Measurements from ENCODE around the gene RXRG.
"Not testable (repeated sequence)": the region's sequence is repeated elsewhere in the genome, so short reads cannot be mapped to it uniquely, and the experiment has no call there.

The RXRG gene

DNA sequence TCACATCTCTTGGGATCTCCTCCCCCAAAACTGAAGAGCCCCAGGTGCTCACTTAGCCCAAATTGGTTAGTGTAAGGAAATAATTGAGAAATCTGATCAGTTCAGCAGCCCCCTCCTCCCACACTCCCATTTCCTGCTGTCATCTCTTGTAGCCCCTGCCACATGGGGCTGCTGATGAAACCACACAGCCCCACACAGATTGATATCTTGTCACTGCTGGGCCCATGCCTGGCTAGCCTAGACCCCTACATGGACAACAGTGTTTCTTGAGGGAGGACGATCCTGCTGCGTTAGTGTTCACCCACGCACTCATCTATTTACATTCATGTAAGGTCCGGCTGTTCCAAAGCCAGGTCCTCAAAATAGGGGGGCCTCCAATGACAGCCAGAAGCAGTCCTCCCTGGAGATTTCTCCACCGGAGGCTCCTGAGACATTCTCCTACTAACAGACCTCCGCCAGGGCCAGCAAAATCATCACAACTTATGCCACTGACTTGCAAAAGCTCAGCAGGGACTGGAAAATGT is 23.9 kb upstream of the RXRG start:
- TF ChIP-seq, protein P1, sequence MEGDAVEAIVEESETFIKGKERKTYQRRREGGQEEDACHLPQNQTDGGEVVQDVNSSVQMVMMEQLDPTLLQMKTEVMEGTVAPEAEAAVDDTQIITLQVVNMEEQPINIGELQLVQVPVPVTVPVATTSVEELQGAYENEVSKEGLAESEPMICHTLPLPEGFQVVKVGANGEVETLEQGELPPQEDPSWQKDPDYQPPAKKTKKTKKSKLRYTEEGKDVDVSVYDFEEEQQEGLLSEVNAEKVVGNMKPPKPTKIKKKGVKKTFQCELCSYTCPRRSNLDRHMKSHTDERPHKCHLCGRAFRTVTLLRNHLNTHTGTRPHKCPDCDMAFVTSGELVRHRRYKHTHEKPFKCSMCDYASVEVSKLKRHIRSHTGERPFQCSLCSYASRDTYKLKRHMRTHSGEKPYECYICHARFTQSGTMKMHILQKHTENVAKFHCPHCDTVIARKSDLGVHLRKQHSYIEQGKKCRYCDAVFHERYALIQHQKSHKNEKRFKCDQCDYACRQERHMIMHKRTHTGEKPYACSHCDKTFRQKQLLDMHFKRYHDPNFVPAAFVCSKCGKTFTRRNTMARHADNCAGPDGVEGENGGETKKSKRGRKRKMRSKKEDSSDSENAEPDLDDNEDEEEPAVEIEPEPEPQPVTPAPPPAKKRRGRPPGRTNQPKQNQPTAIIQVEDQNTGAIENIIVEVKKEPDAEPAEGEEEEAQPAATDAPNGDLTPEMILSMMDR (IDR thresholded peaks at IDR 0.05; ENCODE audit: control extremely low read depth, extremely low read depth, low read depth, missing control alignments), result no peak
- DNase-seq (ENCODE audit: extremely low spot score), result no peak
- ChIA-PET CTCF (no interaction called here), POLR2A (no interaction called here)

DNA sequence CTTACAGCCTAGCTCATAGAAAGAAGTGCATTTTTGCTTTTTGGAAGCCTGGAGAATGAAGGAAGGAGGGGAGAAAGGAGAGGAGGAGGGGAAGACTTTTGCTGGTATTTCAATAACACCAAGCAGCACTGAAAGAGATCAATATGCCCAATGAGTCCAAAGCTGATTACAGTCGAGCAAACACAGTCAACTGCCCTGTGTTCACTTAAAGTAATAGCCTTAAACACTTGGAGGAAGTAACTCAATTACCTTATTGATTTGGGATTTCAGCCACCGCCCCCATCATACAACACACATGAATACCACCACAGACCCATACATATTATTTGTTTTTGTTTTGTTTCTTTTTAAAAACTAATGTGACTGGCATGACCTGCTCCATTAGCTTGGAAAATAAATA is 23.3 kb upstream of the RXRG start:
- CTCF ChIA-PET, result no interaction called here
- TF ChIP-seq, protein P1 (IDR thresholded peaks at IDR 0.05; ENCODE audit: control extremely low read depth, extremely low read depth, low read depth, missing control alignments), result no peak
- DNase-seq (ENCODE audit: extremely low spot score), result no peak
- POLR2A ChIA-PET, result no interaction called here

DNA sequence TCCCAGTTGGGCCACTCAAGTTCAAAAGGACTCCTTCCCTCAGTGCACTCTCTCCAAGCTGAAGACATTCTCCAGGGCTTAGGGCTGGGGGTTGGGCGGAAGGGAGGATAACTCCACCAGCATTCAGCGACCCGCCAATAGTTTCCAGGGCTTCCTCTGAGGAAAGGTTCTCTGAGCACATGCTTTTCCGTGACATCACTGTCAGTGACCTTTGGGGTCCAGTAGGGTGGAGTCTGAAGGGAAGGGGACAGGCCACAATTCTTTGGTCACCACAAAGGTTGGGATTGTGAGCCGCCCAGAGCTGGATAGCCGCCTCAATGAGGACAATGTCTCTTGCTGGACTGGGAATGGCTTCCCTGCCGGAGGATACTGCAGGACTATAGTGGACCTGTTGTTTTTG is 22.8 kb upstream of the RXRG start:
- TF ChIP-seq, protein P1 (IDR thresholded peaks at IDR 0.05; ENCODE audit: control extremely low read depth, extremely low read depth, low read depth, missing control alignments), result no peak
- no peak for DNase-seq (ENCODE audit: extremely low spot score)
- CTCF ChIA-PET, result interaction anchor here (0.9 kb wide), 1 partner anchor 75 kb away, joined by 6 read pairs; no protein-coding TSS in a partner anchor
- POLR2A ChIA-PET, result no interaction called here

DNA sequence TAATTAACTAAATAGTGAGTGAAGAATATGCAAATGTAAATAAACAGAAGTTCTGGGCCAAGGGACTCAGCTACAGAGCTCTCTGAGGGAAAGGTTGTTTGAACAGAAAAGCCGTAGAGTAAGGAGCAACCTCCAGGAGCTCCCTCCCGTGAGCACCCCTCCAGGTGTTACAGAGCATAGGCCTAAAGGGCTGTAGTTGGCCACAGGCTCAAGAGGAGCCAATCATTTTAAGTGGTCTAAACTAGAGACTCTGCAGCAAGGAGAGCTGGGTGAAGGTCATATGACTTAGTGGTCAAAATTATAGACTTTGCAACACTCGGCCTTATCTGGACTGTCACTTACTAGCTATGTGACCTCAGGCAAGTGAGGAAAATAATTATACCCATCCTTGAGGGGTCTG is 19.1 kb upstream of the RXRG start:
- no peak for DNase-seq (ENCODE audit: extremely low spot score)
- TF ChIP-seq, protein P1 (IDR thresholded peaks at IDR 0.05; ENCODE audit: control extremely low read depth, extremely low read depth, low read depth, missing control alignments), result no peak
- ChIA-PET POLR2A (no interaction called here), CTCF (interaction anchor here (1.3 to 1.7 kb wide), 2 partner anchors 7 to 12 kb away, joined by 3 read pairs; no protein-coding TSS in a partner anchor)

DNA sequence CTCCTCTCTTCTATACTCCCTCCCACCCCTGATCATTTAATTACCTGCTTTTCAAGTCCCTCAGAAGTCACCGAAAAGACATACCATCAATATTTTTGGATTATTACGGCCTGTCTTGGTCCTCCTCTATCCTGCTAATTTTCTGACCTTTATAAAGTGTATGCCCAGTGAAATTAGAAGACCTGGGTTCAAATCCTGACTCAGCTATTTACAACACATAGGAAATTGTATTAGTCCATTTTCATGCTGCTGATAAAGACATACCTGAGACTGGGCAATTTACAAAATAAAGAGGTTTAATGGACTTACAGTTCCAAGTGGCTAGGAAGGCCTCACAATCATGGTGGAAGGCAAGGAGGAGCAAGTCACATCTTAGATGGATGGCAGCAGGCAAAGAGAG is 14.8 kb upstream of the RXRG start:
- POLR2A ChIA-PET; DNase-seq (ENCODE audit: extremely low spot score): not testable (repeated sequence)
- CTCF ChIA-PET, result interaction anchor here (1.6 to 2.2 kb wide), 2 partner anchors 9 to 25 kb away, joined by 5 to 6 read pairs; no protein-coding TSS in a partner anchor

DNA sequence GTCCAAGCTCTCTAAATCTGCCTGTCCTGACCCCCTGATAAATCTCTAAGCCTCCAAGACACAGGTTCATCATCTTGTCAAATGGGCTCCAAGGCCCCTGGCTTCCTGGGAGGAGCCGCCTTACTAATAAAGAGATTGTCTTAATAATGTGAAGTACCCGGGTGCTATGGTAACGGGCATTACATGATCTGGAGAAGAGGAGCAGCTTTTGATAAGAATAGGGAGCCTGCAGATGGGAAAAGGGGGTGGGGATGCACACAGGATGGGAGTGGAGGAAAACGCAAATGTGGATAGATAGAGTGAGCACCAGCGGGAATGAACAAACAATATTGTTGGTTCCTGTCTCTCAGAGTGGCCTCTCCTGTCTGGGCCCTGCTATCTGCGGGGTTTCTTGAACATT is 11.9 kb upstream of the RXRG start:
- DNase-seq (ENCODE audit: extremely low spot score), result no peak
- TF ChIP-seq, protein P1 (IDR thresholded peaks at IDR 0.05; ENCODE audit: control extremely low read depth, extremely low read depth, low read depth, missing control alignments), result no peak
- ChIA-PET POLR2A (no interaction called here), CTCF (no interaction called here)

DNA sequence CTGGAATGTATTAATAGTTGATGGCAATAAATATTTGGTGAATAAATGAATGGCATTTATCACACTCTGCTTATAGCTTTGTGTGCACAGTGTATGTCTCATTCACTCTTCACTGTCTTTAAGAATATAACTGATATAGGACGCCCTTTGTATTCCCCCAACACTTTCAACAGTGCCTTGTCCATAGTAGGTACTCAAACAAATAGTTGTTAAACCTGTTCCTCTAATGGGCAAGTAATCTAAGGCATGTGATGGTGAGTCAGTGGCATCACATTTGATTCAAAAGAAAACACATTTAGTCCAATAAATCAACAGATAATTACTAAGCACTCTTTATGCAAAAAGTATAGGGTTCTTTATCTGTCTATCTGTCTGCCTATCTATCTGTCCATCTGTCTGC is 11.2 kb upstream of the RXRG start:
- ChIA-PET CTCF (interaction anchor here (1.7 kb wide), 1 partner anchor 9 kb away, joined by 3 read pairs; no protein-coding TSS in a partner anchor), POLR2A (no interaction called here)
- DNase-seq (ENCODE audit: extremely low spot score), result no peak
- TF ChIP-seq, protein P1 (IDR thresholded peaks at IDR 0.05; ENCODE audit: control extremely low read depth, extremely low read depth, low read depth, missing control alignments), result no peak
